IPS-18a (cell line): Measurements from ENCODE around the gene GUCY1A1.

Experiments used
- H3K27ac ChIP-seq: one replicate; pipeline ENCODE4 v1.5.1; 2013; ENCODE audit warnings: low read length
- H3K27me3 ChIP-seq: one replicate; pipeline ENCODE4 v1.6.1; 2013; ENCODE audit warnings: mild to moderate bottlenecking, low read length; ENCODE audit not compliant: control insufficient read depth, insufficient read depth
- H3K36me3 ChIP-seq: one replicate; pipeline ENCODE4 v1.6.1; 2013; ENCODE audit warnings: low read depth, low read length; ENCODE audit not compliant: control insufficient read depth
- H3K4me1 ChIP-seq: one replicate; pipeline ENCODE4 v1.6.1; 2013; ENCODE audit warnings: low read depth, low read length; ENCODE audit not compliant: control insufficient read depth
- H3K4me3 ChIP-seq: one replicate; pipeline ENCODE4 v1.5.1; 2013; ENCODE audit warnings: low read length
- H3K9ac ChIP-seq: one replicate; pipeline ENCODE4 v1.6.1; 2013; ENCODE audit warnings: mild to moderate bottlenecking, low read length, moderate library complexity
- H3K9me3 ChIP-seq: one replicate; pipeline ENCODE4 v1.6.1; 2013; ENCODE audit warnings: low read depth, low read length; ENCODE audit not compliant: control insufficient read depth

GUCY1A1 gene

DNA sequence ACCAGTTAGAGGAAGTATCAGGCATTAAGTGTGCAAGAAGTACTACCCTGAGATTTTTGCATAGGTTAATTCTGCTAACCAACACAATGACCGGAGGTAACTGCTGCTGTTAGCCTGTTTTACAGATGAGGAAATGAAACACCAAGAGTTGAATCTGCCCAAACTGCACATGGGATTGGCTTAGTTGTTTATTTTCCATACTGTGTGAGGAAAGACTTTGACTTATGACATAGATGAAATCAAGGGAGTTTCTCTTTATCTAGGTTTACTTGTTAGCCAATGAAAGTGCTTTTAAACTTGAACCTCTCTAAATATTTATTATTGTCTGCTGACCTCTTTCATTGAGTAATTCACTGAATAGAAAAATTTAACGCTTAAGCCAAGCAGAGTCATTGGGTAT, 102.4 kb downstream of the GUCY1A1 start:
- no peaks in the 10 kb centered on the region for H3K27me3 ChIP-seq
- H3K9ac ChIP-seq, result no peak overlapping the region
- no peaks in the 10 kb centered on the region for H3K9me3 ChIP-seq
- no peaks in the 10 kb centered on the region for H3K36me3 ChIP-seq
- no peak overlapping the region for H3K4me3 ChIP-seq
- H3K27ac ChIP-seq, result no peak overlapping the region
- no peaks in the 10 kb centered on the region for H3K4me1 ChIP-seq

DNA sequence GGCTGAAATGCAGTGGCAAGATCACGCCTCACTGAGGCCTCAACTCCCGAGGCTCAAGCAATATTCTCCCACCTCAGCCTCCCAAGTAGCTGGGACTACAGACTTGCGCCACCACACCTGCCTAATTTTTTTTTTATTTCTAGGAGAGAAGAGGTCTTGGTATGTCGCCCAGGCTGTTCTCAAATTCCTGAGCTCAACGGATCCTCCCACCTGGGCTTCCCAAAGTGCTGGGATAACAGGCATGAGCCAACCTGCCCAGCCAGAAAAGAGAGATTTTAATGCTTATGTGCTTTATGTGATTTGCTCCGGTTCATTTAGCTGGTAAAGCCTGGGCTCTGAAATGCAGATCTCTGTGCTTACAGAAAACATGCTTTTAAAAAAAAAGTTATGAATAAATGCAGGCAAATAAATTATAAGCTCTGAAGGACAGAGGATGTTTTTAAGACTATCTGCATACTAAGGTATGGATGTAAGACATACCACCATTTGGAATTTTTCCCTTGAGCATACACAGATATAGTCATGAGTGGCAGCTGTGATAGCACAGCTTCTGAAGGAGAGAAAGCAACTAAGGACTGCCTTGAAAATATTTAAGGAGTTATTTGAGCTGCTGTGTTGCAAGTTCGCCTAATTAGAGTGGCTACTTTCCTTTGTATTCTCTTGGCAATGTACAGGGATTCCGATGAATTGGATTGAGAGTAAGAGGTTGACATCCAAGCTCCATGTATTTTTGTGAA, 106.0 kb downstream of the GUCY1A1 start:
- Histone ChIP-seq H3K27ac (no peak overlapping the region), H3K9ac (no peak overlapping the region), H3K4me1 (no peaks in the 10 kb centered on the region), H3K4me3 (no peak overlapping the region), H3K9me3 (no peaks in the 10 kb centered on the region), H3K36me3 (no peaks in the 10 kb centered on the region), H3K27me3 (no peaks in the 10 kb centered on the region)

DNA sequence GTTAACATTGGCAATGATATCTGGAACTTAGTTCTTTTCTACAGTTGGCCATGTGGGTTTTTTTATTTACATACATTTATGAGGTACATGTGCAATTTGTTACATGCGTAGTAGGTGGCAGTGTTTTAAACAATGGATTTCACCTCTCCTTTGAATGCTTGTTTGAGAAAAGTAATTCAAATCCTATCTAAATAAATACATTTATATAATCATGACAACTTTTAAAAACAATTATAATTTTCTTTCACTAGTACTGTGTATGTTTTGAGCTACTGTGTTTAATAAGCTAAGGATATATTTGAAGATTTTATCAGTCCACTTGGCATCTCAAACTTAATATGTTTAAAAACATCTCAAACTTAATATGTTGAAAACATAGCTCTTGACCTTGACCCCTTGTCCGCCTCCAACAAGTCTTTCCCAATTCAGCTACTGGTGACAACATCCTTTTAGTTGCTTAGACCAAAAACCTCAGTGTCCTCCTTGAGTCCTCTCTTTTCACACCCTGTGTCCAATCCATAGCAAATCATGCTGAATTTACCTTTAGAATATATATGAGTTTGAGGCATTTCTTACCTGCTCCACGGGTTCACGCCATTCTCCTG, 106.7 kb downstream of the GUCY1A1 start:
- no peak overlapping the region for H3K9ac ChIP-seq
- H3K27ac ChIP-seq, result no peak overlapping the region
- no peaks in the 10 kb centered on the region for H3K36me3 ChIP-seq
- no peak overlapping the region for H3K4me3 ChIP-seq
- H3K4me1 ChIP-seq, result no peaks in the 10 kb centered on the region
- no peaks in the 10 kb centered on the region for H3K27me3 ChIP-seq
- no peaks in the 10 kb centered on the region for H3K9me3 ChIP-seq

DNA sequence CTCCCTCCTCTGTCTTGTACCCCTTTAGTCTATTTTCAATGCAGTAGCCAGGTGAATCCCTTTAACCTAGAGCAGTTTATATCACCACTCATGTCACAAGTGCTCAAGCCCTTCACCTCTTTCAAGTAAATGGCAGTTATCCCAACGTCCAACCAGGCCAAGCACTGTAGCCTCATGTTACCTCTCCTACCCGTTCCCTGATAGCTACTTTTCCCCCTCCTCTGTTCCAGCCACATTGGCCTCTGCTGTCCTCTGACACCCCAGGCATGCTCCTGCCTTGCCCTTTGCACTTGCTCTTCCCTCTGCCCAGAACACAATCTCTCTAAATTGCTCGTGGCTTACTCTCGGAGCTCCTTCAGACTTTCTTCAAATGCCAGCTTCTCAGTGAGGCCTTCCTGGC, 107.4 kb downstream of the GUCY1A1 start:
- Histone ChIP-seq H3K27ac (no peak overlapping the region), H3K36me3 (no peaks in the 10 kb centered on the region), H3K9me3 (no peaks in the 10 kb centered on the region), H3K4me3 (no peak overlapping the region), H3K27me3 (no peaks in the 10 kb centered on the region), H3K9ac (no peak overlapping the region), H3K4me1 (no peaks in the 10 kb centered on the region)

DNA sequence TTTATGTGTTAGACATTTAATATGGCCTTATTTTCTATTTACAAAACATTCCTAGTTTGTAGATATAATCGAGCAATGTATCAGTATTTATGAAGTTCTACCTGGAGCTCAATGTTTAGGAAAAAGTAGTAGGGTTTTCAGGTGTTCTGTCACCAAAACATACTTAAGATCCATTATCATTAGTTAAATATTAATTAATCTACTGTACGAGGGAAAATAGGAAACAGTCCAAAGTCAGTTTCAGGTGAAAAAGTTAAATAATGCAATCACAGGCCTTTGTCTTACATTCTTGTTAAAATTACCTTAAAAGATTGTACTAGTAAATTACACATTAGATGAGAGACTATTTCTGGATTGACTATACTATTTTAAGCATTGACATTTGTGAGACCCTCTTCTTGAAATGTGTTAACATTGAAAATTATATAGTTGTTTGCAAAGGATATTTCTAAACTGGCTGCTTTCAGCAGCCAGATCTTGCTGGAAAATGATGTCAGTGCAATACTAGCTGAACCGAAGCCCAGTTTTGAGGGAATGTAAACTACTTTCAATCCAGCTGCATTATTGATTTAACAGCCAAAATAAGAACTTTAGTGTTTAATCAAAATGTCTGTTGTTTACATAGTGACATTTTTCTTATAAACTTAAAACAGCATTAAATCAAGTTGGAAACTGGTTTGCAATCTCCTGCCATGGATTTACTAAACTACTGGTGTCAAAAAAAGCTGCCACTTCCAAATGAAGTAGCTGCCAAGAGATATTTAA, 111.5 kb downstream of the GUCY1A1 start:
- Histone ChIP-seq H3K4me3 (no peak overlapping the region), H3K9ac (no peak overlapping the region), H3K4me1 (peaks cover 3% of the 10 kb centered on the region), H3K27me3 (no peaks in the 10 kb centered on the region), H3K27ac (no peak overlapping the region), H3K36me3 (no peaks in the 10 kb centered on the region), H3K9me3 (no peaks in the 10 kb centered on the region)

DNA sequence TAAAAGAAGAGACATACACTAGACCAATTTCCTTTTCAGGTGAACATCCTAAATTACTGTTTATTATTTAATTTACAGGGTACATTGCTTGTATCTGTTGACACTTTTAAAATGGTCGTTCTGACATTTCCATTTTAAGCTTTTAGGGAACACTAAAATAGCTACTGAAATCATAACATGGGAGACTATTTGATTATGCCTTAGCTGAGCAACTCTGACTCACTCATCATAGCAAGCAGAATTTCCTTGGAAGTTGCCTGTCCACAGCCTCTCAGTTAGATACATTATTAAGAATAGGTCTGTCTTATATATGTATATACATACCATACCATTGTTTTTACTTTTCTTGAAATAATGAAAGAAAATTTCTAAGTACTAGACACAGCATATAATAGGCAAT, 114.1 kb downstream of the GUCY1A1 start:
- Histone ChIP-seq H3K9me3 (no peaks in the 10 kb centered on the region), H3K36me3 (no peaks in the 10 kb centered on the region), H3K9ac (no peak overlapping the region), H3K27me3 (no peaks in the 10 kb centered on the region), H3K27ac (no peak overlapping the region), H3K4me1 (peaks cover 3% of the 10 kb centered on the region), H3K4me3 (no peak overlapping the region)

DNA sequence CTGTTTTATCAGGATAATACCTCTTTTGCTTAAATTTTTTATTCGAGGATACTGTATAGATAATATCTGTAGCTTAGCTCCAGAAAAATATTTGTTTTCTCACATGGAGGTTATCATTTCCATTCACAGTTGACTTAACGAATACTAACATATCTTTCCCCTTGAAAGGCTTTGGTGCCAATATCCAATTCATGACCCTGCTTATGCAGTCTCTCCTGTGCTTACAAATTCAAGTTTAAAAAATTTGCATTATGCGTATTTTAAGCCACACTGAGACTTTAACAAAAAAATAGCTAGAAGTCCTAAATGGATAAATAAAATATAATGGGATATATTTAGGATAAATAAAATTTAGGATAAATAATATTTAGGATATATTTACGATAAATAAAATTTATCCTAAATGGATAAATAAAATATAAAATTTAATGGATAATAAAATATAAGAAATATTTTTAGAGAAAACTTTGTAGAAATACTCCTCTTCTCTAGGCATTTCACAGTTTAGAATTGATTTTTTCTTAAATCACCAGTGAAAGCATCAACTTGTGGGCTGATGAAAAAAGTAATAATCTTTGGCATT, 114.7 kb downstream of the GUCY1A1 start:
- no peak overlapping the region for H3K4me3 ChIP-seq
- no peak overlapping the region for H3K9ac ChIP-seq
- peaks cover 3% of the 10 kb centered on the region for H3K4me1 ChIP-seq
- no peaks in the 10 kb centered on the region for H3K9me3 ChIP-seq
- no peaks in the 10 kb centered on the region for H3K36me3 ChIP-seq
- no peaks in the 10 kb centered on the region for H3K27me3 ChIP-seq
- H3K27ac ChIP-seq, result no peak overlapping the region
